ENCODE results near the gene CARMIL3. TPM values are rescaled to one million over a fixed set of nuclear protein-coding genes. Genes with fewer than 3 reads are reported as not detected.

Gene CARMIL3
- total and polyA plus RNA-seq, 2 of the 8 experiments (the other 6 are each of a cell fraction or from before 2014, with no cell fraction given) = 6.0 to 9.0 TPM

- no peaks in the 10 kb centered on the region for H4K20me1 ChIP-seq (replicated peaks in 1 of 2; ENCODE audit: control insufficient read depth in 1 of 2, insufficient read depth in 2 of 2, low read length in 2 of 2)
- H3K18ac ChIP-seq (ENCODE audit: extremely low read depth, low read length) = no peak overlapping the region
- 69% methylated on average over 2 of the region's 2 CpGs; no CpG with 5 or more reads in 1 of the 2 experiments for WGBS, 2 experiments (ENCODE audit: extremely low coverage in 1 of 2, insufficient coverage in 1 of 2, insufficient read length in 1 of 2, insufficient replicate concordance in 2 of 2, low coverage in 1 of 2, low lambda C conversion rate in 2 of 2, missing lambda C conversion rate in 1 of 2)
- FAIRE-seq (no peak), DNase-seq (ENCODE audit: low read depth in 1 of 2, low spot score in 2 of 2) (no peak)
- H2BK15ac ChIP-seq (ENCODE audit: low read length) = no peak overlapping the region
- H4K8ac ChIP-seq (ENCODE audit: extremely low read depth, insufficient read depth, low read length) = no peak overlapping the region; the same call in 1 of the 2 replicates
- no peak overlapping the region for H3K14ac ChIP-seq (ENCODE audit: insufficient read length)
- POLR2A ChIA-PET (ENCODE audit: partially characterized antibody) = no interaction called here
- no peaks in the 10 kb centered on the region for H3K9me3 ChIP-seq (ENCODE audit: insufficient read depth in 2 of 2, low read depth in 1 of 2, low read length in 1 of 2)
- H2BK20ac ChIP-seq (ENCODE audit: low read length) = no peak overlapping the region
- no peak overlapping the region for H2AK5ac ChIP-seq (ENCODE audit: low read depth, low read length)
- H3K4me1 ChIP-seq (replicated peaks in 1 of 4; ENCODE audit: control insufficient read depth in 3 of 4, insufficient read depth in 4 of 4, low read length in 3 of 4) = no peaks in the 10 kb centered on the region; a peak in 1 of 7 replicates
- CTCF ChIA-PET (ENCODE audit: partially characterized antibody) = interaction anchor here (7.1 kb wide), 1 partner anchor 17 kb away, joined by 33 read pairs; no protein-coding TSS in a partner anchor
- H2BK120ac ChIP-seq (replicated peaks; ENCODE audit: low read depth, low read length) = no peak overlapping the region
- H3K23me2 ChIP-seq (ENCODE audit: low read depth, low read length) = no peaks in the 10 kb centered on the region; the same call in 1 of the 2 replicates
- H3K4me3 ChIP-seq (ENCODE audit: extremely low read depth in 1 of 4, insufficient read depth in 2 of 4, low read depth in 3 of 4, low read length in 4 of 4) = no peak overlapping the region
- no peaks in the 10 kb centered on the region for H3K79me1 ChIP-seq (ENCODE audit: low read depth, low read length)
- H3K56ac ChIP-seq (replicated peaks; ENCODE audit: insufficient read length, low read depth, low read length) = no peak overlapping the region
- H2BK12ac ChIP-seq (ENCODE audit: low read depth, low read length) = no peak overlapping the region
- H3K23ac ChIP-seq (ENCODE audit: insufficient read length) = no peak overlapping the region
- no peak overlapping the region for H3K27ac ChIP-seq (ENCODE audit: low read depth, low read length)
- H3K4ac ChIP-seq (replicated peaks; ENCODE audit: insufficient read length, low read depth, low read length) = no peak overlapping the region
- H3K36me3 ChIP-seq (ENCODE audit: control insufficient read depth in 2 of 4, insufficient read depth in 4 of 4, low read length in 3 of 4) = no peaks in the 10 kb centered on the region
- no peaks in the 10 kb centered on the region for H3K27me3 ChIP-seq (replicated peaks in 1 of 4; ENCODE audit: control insufficient read depth in 3 of 4, extremely low read depth in 1 of 4, insufficient read depth in 3 of 4, low read length in 3 of 4)
- H2AFZ ChIP-seq (ENCODE audit: low read length) = no peak overlapping the region
- H2BK5ac ChIP-seq (ENCODE audit: low read depth, low read length) = no peak overlapping the region
- no peak overlapping the region for H4K91ac ChIP-seq (replicated peaks; ENCODE audit: insufficient read length, low read length)
- no peaks in the 10 kb centered on the region for H3K79me2 ChIP-seq (ENCODE audit: control insufficient read depth in 1 of 2, insufficient read depth in 2 of 2, low read length in 2 of 2)
- H4K5ac ChIP-seq (ENCODE audit: insufficient read length, low read depth, low read length) = no peak overlapping the region
- H3K4me2 ChIP-seq (ENCODE audit: insufficient read depth in 1 of 2, low read depth in 2 of 2, low read length in 2 of 2) = no peak overlapping the region
- H3K9ac ChIP-seq (replicated peaks in 1 of 4; ENCODE audit: extremely low read depth in 1 of 4, low read depth in 3 of 4, low read length in 3 of 4) = no peak overlapping the region
- no peak for TF ChIP-seq RXRA (IDR thresholded peaks at IDR 0.05; ENCODE audit: insufficient read depth, low read depth, low read length)
- no peak for TF ChIP-seq SP4 (IDR thresholded peaks at IDR 0.05; ENCODE audit: low read length)
- TF ChIP-seq JUN (IDR thresholded peaks at IDR 0.05; ENCODE audit: low read depth, low read length) = no peak
- TF ChIP-seq HDAC6 (IDR thresholded peaks at IDR 0.05; ENCODE audit: low read depth, low read length) = no peak
- no peak for TF ChIP-seq EP300 (IDR thresholded peaks at IDR 0.05; ENCODE audit: borderline replicate concordance in 1 of 2, low read depth in 2 of 2, low read length in 2 of 2)
- TF ChIP-seq, protein P1, sequence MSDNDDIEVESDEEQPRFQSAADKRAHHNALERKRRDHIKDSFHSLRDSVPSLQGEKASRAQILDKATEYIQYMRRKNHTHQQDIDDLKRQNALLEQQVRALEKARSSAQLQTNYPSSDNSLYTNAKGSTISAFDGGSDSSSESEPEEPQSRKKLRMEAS (IDR thresholded peaks at IDR 0.05) = no peak
- TF ChIP-seq TAF7 (optimal IDR thresholded peaks at IDR 0.05; ENCODE audit: borderline replicate concordance, low read depth, low read length) = no peak
- TF ChIP-seq RAD21 (IDR thresholded peaks at IDR 0.05 in 1 of 2, conservative IDR thresholded peaks at IDR 0.05 in 1 of 2; ENCODE audit: low read depth in 2 of 2, low read length in 2 of 2) = no peak
- no peak for TF ChIP-seq CBX5 (IDR thresholded peaks at IDR 0.05; ENCODE audit: low read depth, low read length)
- TF ChIP-seq TEAD4 (IDR thresholded peaks at IDR 0.05; ENCODE audit: low read depth, low read length) = no peak
- no peak for TF ChIP-seq CHD2 (IDR thresholded peaks at IDR 0.05; ENCODE audit: low read length)
- no peak for TF ChIP-seq POLR2A (IDR thresholded peaks at IDR 0.05; ENCODE audit: control extremely low read depth in 1 of 2, low read depth in 2 of 2, low read length in 2 of 2)
- TF ChIP-seq ATF2 (IDR thresholded peaks at IDR 0.05; ENCODE audit: low read length) = no peak
These were observed 11.1 kb upstream of the CARMIL3 start for GRCh38 chr14:24040692-24041091.

Measured in H1 (cell line).